HFF-Myc (cell line): ENCODE measurements around the gene MMP1.
A peak's percentile ranks its signal among the peaks of the same experiment; 100 is the strongest.

Source experiments
- DNase-seq: peaks from one replicate; pipeline ENCODE4 v3.0.0-alpha.2; 2011; ENCODE audit warnings: low read depth; ENCODE audit errors: extremely low read depth
- H3K4me3 ChIP-seq: replicated peaks from 2 replicates; pipeline ENCODE4 v1.5.1; 2011; ENCODE audit warnings: low read depth, mild to moderate bottlenecking, control low read depth, low read length
- CTCF ChIP-seq: IDR thresholded peaks from 2 replicates; pipeline ENCODE4 v1.5.1; 2012; ENCODE audit warnings: mild to moderate bottlenecking, low read depth, low read length, control low read depth; ENCODE audit errors: missing control alignments

The MMP1 gene

GRCh38 chr11:102837156-102837555, 39.2 kb upstream of the MMP1 start:
- no peak for TF ChIP-seq CTCF
- no peak for DNase-seq
- no peak overlapping the region for H3K4me3 ChIP-seq

GRCh38 chr11:102836290-102836875, 38.4 kb upstream of the MMP1 start:
- no peak for DNase-seq
- no peak overlapping the region for H3K4me3 ChIP-seq
- TF ChIP-seq CTCF: no peak

GRCh38 chr11:102833731-102834130, 35.8 kb upstream of the MMP1 start:
- no peak overlapping the region; the same call in 1 of the 2 replicates for H3K4me3 ChIP-seq
- TF ChIP-seq CTCF: no peak
- no peak for DNase-seq

- TF ChIP-seq CTCF: no peak
- DNase-seq: no peak
Observed at GRCh38 chr11:102832612-102833011, 34.7 kb upstream of the MMP1 start.

GRCh38 chr11:102831489-102832440, 33.8 kb upstream of the MMP1 start:
- H3K4me3 ChIP-seq: peak overlapping the region; percentile 44
- DNase-seq: peak; percentile 39
- TF ChIP-seq CTCF: peak; percentile 85

More at GRCh38 chr11:102832612-102833011, 34.7 kb upstream of the MMP1 start:
- H3K4me3 ChIP-seq: peak overlapping the region; percentile 44

- H3K4me3 ChIP-seq: peak overlapping the region; percentile 44
- no peak for DNase-seq
- TF ChIP-seq CTCF: no peak
Observed at GRCh38 chr11:102831128-102831488, 33.1 kb upstream of the MMP1 start.
